Panc1 (cell line): ENCODE measurements around the gene DCTPP1. TPM values are rescaled to one million over a fixed set of nuclear protein-coding genes. Genes with fewer than 3 reads are reported as not detected.

Experiments
- ATAC-seq: fragments of 200-7000 bp; cut with Tn5 transposase; 2 replicates; pipeline ENCODE4 v1.9.1; 2020; ENCODE audit warnings: mild to moderate bottlenecking, moderate library complexity
- BruUV-seq: library from RNA; stranded (reverse); fragments of 400-500 nt; replicated peaks from 2 replicates; lab custom pipeline; 2021; lab: Mats Ljungman, UMichigan
- CTCF ChIA-PET: fragments of 300-600 bp; sonication (Branson Sonifier 250); formaldehyde crosslinking; loops from one replicate; lab custom pipeline; 2022; ENCODE audit warnings: antibody characterized with exemption; lab: Charles Lee
- POLR2A ChIA-PET: fragments of 300-600 bp; sonication (Branson Sonifier 250); formaldehyde crosslinking; loops from one replicate; lab custom pipeline; 2022; ENCODE audit warnings: antibody characterized with exemption; lab: Charles Lee
- DNase-seq: peaks from one replicate; pipeline ENCODE4 v3.0.0-alpha.2; 2010; ENCODE audit warnings: low read depth, low spot score
- H3K27ac ChIP-seq: 2 replicates; pipeline ENCODE4 v1.5.1; 2011; ENCODE audit warnings: mild to moderate bottlenecking, low read length, inconsistent platforms
- H3K27me3 ChIP-seq: fragments of 200-500 bp; sonication (Bioruptor generic); 2 replicates; pipeline ENCODE4 v1.6.0; 2014; ENCODE audit warnings: low read length, inconsistent platforms; ENCODE audit not compliant: control insufficient read depth, insufficient read depth
- H3K36me3 ChIP-seq: fragments of 200-500 bp; sonication (Bioruptor generic); 2 replicates; pipeline ENCODE4 v1.5.1; 2014; ENCODE audit warnings: inconsistent platforms, mild to moderate bottlenecking, low read length, moderate library complexity; ENCODE audit not compliant: control insufficient read depth, insufficient read depth
- H3K4me1 ChIP-seq: 2 replicates; pipeline ENCODE4 v1.5.1; 2011; ENCODE audit warnings: inconsistent platforms, mild to moderate bottlenecking, low read length, moderate library complexity; ENCODE audit not compliant: control insufficient read depth, insufficient read depth
- H3K4me3 ChIP-seq, 2 experiments: 2 replicates each; pipeline ENCODE4 v1.5.1; 2011 to 2012; ENCODE audit warnings: low read depth in 2 of 2, low read length in 2 of 2, mild to moderate bottlenecking in 2 of 2, inconsistent platforms in 1 of 2, moderate library complexity in 1 of 2
- H3K9me3 ChIP-seq: fragments of 200-500 bp; sonication (Bioruptor generic); 2 replicates; pipeline ENCODE4 v1.5.1; 2014; ENCODE audit warnings: low read depth, mild to moderate bottlenecking, inconsistent platforms, low read length, moderate library complexity; ENCODE audit not compliant: control insufficient read depth, insufficient read depth
- CTCF ChIP-seq: fragments of 450-650 bp; IDR thresholded peaks from 2 replicates; pipeline ENCODE4 v1.5.1; 2017; ENCODE audit warnings: mild to moderate bottlenecking
- POLR2AphosphoS5 ChIP-seq: IDR thresholded peaks from 2 replicates; pipeline ENCODE4 v1.6.1; 2012; ENCODE audit warnings: mild to moderate bottlenecking, low read depth, low read length, moderate library complexity
- REST ChIP-seq, 2 experiments: IDR thresholded peaks; 2 replicates each; pipeline ENCODE4 v1.6.1; 2011 to 2012; ENCODE audit warnings: low read depth in 2 of 2, control low read depth in 1 of 2, low read length in 1 of 2, mild to moderate bottlenecking in 1 of 2, moderate library complexity in 1 of 2; ENCODE audit not compliant: insufficient read depth in 1 of 2
- SIN3A ChIP-seq: IDR thresholded peaks from 2 replicates; pipeline ENCODE4 v1.6.1; 2012; ENCODE audit warnings: low read depth, mild to moderate bottlenecking, low read length, moderate library complexity, borderline replicate concordance; ENCODE audit not compliant: insufficient read depth
- TCF7L2 ChIP-seq: IDR thresholded peaks from 2 replicates; pipeline ENCODE4 v1.6.1; 2011; ENCODE audit warnings: mild to moderate bottlenecking, low read depth, low read length, inconsistent platforms
- in situ Hi-C: cut with HindIII; loops from 2 replicates; pipeline ENCODE4 v1.10.0; 2016; ENCODE audit warnings: low sequenced_read_pairs, low pct_unique_long_range_greater_than_20kb
- intact Hi-C: fragments of 100-400 bp; cut with micrococcal nuclease; formaldehyde crosslinking; loops from one replicate; pipeline ENCODE4 v1.10.0; 2022; ENCODE audit not compliant: unreplicated experiment
- total RNA-seq: library from RNA; stranded (reverse); gene quantifications from one replicate; pipeline ENCODE4 v1.2.1, GENCODE V29; 2021; ENCODE audit not compliant: unreplicated experiment

The DCTPP1 gene
- total RNA-seq, 1 experiment from 2014 or later = 120 TPM

- Histone ChIP-seq H3K4me3 (peak overlapping the region; percentile 74 to 82), H3K4me1 (peaks cover 14% of the 10 kb centered on the region), H3K27me3 (no peaks in the 10 kb centered on the region), H3K9me3 (no peaks in the 10 kb centered on the region), H3K27ac (peak overlapping the region; percentile 86), H3K36me3 (0 out of 2 replicates have a peak, but pooled peaks cover 5% of the 10 kb centered on the region)
- POLR2A ChIA-PET = no interaction called here
- intact Hi-C loops = loop anchor here (10.0 kb wide), 1 partner anchor 80 kb away; the partner anchor contains the start of gene ZNF768
- no peak; the same call in 1 of the 2 replicates for ATAC-seq
- TF ChIP-seq TCF7L2 (no peak), POLR2AphosphoS5 (no peak), CTCF (no peak), REST (IDR thresholded peaks at IDR 0.05; ENCODE audit: insufficient read depth in 1 of 2, low read depth in 2 of 2, low read length in 1 of 2) (no peak), SIN3A (no peak)
- no TSS peak for BruUV-seq
- in situ Hi-C loops = no loop called here
- no peak for DNase-seq
- CTCF ChIA-PET = interaction anchor here (0.6 kb wide), 1 partner anchor 355 kb away, joined by 7 read pairs; no protein-coding TSS in a partner anchor
Observed at GRCh38 chr16:30445149-30445407, 15.2 kb upstream of the DCTPP1 start.

- ChIA-PET POLR2A (interaction anchor here (0.6 kb wide), 1 partner anchor 88 kb away, joined by 5 read pairs; no protein-coding TSS in a partner anchor), CTCF (interaction anchor here (0.6 kb wide), 1 partner anchor 198 kb away, joined by 5 read pairs; no protein-coding TSS in a partner anchor)
- no peak; the same call in 1 of the 2 replicates for ATAC-seq
- H3K4me3 ChIP-seq = peak overlapping the region; percentile 74 to 82
- H3K4me1 ChIP-seq = peaks cover 14% of the 10 kb centered on the region
- no peak for DNase-seq
- H3K27me3 ChIP-seq = no peaks in the 10 kb centered on the region
- no TSS peak for BruUV-seq
- TF ChIP-seq REST (IDR thresholded peaks at IDR 0.05; ENCODE audit: insufficient read depth in 1 of 2, low read depth in 2 of 2, low read length in 1 of 2) (no peak), TCF7L2 (no peak), POLR2AphosphoS5 (no peak), CTCF (no peak)
- no peaks in the 10 kb centered on the region for H3K9me3 ChIP-seq
- H3K36me3 ChIP-seq = 0 out of 2 replicates have a peak, but pooled peaks cover 5% of the 10 kb centered on the region
- in situ Hi-C loops = no loop called here
- peak overlapping the region; percentile 86 for H3K27ac ChIP-seq
- intact Hi-C loops = loop anchor here (10.0 kb wide), 1 partner anchor 80 kb away; the partner anchor contains the start of gene ZNF768
Observed at GRCh38 chr16:30444231-30445148, 14.7 kb upstream of the DCTPP1 start.
